Measurements from ENCODE around the gene EXTL1.

The EXTL1 gene

DNA sequence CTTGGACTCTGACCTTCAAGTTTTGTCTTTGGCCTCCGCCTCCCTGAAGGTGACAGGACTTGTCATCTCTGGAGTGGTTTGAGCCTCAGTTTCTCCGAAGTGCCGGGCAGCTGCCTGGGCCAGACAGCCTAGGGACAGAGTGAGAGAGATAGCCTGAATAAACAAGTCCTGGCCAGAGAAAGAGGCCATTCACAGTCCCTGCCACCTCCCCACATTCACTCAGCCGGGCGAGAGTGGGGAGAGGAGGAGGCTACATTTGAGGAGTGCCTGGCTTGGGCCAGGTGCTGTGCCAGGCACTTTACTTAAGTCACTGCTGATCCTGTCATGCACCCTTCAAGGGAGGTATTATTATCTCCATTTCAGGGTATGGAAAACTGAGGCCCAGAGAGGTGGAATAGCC is 3.5 kb downstream of the EXTL1 start:
- DNase-seq (ENCODE audit: low read depth): no peak

DNA sequence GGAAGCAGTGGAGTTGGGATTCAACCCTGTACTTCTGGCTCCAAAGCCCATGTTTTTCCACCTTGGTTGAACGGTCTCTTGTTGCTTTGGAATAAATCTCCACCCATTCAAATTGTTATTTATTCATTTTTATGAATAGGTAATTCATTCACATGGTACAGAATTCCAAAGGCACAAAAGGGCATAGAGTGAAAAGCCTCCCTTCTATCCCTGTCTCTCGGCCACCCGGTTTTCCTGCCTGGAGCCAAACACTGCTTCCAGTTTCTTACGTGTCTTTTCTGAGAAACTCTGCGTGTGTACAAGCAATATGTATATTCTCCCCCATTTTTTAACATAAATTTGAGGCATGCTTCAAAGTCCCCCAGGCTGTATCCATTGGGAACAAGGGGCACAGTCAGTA is 3.9 kb downstream of the EXTL1 start:
- DNase-seq (ENCODE audit: low read depth): no peak

DNA sequence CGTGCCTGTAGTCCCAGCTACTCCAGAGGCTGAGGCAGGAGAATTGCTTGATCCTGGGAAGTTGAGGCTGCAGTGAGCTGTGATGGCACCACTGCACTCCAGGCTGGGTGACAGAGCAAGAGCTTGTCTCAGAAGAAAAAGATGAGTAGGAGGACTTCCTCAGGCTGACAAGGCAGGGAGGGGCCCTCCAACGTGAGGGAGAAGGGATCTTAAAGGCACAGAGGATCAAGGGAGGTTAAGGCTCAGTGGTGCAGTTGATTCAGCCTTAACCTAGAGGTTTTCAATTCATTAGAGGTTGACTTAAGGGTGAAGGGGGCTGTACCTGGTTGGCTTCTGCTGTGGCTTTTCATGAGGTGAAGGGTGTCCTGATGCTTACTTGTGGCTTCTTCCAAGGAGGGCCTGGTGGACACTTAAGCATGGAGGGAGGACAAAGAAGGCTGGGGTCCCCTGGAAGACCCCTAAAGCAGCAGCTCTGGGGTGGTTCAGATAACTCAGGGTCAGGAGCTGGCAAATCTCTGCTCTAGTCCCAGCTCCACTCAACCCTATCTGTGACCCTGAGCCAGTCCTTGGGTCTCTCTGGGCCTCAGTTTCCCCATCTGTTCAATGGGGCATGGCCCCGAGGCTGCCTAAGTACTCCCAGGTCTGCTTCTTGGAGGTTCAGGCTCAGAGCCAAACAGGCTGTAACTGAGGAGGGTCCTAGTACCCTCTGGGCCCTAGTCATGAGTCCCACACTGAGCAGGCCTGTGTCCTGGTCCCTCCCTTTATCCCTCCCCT is 6.3 kb downstream of the EXTL1 start:
- DNase-seq (ENCODE audit: low read depth): peak; percentile 39

DNA sequence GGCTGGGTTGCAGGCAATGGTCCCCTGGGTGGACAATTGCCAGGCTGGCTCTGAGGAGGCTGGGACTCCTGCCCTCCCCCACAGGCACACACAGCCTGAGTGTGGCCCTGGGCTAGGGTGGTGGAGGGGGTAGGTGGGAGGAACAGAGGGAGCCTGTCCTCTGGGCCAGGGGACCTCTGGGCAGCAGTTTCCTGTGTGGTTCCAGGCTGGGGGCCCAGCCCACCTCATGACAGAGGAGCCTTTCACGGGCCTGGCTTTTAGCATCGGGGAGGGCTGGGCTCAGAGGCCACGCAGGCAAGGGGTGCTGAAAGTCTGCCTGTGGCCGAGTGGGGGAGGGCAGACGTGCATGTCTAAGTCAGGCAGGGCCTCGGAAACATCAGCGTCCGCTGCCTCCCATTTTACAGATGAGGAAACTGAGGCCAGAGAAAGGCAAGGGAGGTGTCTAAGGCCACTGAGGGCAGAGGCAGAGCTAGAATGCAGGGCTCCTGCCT is 7.0 kb downstream of the EXTL1 start:
- no peak for DNase-seq (ENCODE audit: low read depth)

DNA sequence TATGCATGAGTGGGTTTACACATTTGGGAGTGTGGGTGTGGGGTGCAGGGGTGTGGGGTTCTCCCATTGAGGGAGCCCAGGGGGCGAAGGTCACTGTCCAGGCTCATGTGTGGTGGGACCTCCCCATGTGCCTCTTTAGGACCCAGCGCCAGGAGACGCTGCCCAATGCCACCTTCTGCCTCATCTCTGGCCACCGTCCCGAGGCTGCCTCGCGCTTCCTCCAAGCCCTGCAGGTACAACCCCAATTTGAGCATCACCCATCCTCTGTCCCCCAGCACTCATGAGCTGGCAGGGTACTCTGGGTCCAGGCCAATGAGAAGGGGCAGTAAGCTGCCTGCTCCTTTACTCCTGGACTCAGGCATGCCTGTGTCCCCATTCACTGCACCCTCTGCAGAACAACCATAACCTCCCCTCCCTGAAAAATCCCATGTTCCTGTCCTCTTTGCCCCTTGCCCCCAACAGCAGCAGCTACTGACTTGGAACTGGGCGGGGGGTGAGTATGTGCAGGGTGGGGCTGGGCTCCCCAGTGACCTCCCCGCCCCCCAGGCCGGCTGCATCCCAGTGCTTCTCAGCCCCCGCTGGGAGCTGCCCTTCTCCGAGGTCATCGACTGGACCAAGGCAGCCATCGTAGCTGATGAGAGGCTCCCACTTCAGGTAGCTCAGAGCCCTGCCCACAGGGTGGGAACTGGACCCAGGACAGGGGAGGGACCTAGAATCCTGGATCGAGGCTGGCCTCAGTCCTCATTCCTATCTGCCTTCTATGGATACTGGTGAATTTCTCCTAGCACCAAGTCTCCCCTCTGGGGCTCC is 7.7 kb downstream of the EXTL1 start:
- DNase-seq (ENCODE audit: low read depth): no peak

DNA sequence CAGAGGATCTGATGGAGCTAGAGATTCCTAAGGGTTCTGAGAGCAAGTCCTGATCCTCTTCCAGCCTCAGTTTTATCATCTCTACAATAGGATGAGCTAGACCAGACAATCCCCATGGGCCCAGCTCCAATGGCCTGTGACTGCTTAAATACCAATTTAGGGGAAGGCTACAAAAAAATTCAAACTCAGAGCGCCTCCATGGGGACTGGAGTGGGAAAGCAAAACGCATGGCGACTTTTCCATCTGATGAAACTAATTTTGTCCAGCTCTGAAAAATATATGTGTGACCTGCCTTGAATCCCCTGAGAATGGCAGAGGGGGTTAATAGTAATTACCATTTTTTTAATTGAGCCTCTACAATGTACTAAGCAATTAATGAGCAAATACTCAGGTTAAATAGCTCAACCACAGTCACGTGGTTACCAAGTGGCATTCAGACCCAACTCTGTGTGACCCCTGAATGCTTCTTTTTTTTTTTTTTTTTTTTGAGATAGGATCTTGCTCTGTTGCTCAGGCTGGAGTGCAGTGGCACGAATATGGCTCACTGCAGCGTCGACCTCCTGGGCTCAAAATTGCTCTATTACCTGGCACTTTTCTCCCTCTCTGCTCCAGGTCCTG is 8.4 kb downstream of the EXTL1 start:
- DNase-seq (ENCODE audit: low read depth): no peak

DNA sequence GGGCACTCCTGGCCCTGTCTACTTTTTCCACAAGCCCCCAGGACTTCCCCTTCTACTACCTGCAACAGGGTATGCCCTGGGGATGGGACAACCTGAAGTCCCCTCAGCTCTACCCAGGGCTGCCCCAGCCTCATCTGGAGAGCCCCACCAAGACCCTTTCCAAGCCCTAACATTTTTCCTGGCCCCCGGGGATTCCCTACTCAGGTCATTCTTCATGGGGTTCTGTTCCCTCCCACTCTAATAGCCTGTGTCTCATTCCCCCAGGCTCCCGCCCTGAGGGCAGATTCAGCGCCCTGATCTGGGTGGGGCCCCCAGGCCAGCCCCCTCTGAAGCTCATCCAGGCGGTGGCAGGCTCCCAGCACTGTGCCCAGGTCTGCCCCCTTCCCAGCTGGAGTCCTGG is 9.6 kb downstream of the EXTL1 start:
- no peak for DNase-seq (ENCODE audit: low read depth)

DNA sequence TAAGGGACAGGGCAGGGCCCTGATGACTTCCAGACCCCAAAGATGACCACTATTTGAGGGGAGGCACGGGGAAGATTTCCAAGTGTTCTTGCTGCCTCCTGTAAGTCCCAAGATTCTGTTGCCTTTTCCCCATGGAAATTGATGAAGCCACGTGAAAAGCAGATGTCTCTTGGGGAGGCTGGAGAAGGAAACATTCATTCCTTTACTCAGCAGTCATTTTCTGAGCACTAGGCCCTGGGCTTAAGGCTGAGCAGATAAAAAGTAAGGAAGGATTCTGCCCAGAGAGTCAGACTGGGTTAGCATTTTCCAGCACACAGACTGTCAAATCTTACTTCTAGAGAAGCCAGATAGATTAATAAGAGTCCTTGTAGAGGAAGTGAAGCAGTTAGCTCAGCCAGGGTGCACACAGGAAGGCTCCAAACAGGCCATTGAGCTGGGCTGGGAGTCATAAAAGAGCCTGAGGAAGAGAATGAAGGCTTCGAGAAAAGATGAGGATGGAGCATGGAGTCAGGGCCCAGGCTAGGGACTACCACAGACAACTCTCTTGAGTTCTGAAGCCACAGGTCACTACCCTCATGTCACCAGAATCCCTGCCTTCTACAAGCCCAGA is 10.1 kb downstream of the EXTL1 start:
- DNase-seq (ENCODE audit: low read depth): peak; percentile 33

DNA sequence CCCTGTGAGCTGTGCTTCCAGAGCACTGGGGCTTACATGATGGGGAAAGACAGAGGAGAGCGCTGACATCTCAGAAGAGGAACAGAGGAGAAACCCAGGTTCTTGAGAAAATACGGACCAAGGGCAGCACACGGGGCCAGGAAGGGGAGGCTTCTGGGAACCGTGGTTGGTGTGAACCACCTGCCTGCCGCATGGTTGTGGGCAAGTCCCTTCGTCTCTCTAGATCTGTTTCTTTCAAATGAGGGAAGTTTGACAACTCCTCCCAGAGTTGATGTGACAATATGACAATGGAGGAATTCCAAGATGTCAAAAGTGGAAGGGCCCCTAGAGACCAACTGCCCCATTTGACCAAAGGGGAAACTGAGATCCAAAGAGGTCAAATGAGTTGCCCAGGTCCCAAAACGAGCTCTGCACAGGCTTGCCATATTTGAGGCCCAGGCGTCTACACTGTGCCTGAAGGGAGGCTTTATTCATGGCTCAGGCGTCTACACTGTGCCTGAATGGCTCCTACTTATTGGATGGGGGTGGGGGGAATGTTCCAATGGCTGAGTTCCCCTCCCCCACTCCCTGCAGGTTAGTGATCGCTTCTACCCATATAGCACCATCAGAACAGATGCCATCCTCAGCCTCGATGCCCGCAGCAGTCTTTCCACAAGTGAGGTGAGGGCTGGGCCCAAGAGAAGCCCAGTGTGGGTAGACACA is 11.2 kb downstream of the EXTL1 start:
- no peak for DNase-seq (ENCODE audit: low read depth)

DNA sequence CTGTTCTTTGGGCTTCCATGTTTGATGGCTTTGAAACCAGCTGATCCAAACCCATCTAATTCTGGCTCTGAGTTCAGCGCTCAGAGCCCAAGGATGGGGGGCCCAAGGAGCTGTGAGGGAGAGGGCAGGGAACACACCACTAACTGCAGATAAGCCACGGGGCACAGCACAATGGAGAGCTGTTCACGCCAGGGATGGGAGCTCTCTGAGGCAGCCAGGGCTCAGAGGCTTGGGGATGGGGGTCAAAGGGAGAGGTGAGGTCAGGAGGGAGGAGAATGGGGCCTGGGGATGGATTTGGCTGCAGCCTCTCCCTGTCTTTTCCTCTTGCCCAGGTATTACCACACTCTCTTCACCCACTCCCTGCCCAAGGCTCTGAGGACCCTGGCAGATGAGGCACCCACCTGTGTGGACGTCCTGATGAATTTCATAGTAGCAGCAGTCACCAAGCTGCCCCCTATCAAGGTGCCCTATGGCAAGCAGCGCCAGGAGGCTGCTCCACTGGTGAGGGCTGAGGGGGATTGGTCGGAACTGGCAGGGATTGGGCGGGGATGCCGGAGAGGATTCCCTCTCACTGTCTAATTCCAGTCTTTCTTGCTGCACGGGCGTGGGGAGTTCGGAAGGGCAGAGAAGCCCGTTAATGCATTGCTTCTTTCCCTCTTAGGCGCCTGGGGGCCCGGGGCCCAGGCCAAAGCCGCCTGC is 13.1 kb downstream of the EXTL1 start:
- peak; percentile 38 for DNase-seq (ENCODE audit: low read depth)

DNA sequence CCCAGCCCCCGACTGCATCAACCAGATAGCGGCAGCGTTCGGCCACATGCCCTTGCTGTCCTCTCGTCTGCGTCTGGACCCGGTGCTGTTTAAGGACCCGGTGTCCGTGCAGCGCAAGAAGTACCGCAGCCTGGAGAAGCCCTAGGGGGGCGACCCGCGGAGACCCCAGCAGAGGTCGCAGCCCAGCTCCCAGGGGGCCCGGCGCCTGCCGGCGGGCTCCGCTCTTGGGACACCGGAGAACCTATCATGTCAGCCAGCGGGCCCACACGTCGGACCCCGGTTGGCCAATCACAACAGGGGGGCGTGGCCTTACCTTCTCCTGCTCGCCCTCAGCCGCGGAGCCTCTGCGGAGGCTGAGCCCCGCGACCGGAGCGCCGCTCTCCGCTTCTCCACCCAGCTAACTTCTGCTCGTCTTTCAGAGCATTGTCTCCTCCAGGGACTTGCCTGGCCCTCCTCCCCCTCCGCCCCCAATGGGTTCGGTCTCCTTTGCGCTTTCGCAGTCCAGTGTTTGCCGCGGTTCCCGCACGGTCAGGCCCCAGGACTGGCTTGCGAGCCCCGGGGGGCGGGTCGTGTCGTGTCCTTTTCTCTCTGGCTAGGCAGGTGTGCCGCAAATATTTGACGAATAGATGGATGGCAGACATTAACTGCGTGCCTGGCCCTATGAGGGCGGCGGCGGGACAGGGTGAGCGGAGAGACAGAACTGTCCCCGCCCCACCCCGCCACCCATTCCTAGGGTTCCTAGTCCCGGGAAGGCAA is 13.8 kb downstream of the EXTL1 start:
- peak; percentile 94 for DNase-seq (ENCODE audit: low read depth)

DNA sequence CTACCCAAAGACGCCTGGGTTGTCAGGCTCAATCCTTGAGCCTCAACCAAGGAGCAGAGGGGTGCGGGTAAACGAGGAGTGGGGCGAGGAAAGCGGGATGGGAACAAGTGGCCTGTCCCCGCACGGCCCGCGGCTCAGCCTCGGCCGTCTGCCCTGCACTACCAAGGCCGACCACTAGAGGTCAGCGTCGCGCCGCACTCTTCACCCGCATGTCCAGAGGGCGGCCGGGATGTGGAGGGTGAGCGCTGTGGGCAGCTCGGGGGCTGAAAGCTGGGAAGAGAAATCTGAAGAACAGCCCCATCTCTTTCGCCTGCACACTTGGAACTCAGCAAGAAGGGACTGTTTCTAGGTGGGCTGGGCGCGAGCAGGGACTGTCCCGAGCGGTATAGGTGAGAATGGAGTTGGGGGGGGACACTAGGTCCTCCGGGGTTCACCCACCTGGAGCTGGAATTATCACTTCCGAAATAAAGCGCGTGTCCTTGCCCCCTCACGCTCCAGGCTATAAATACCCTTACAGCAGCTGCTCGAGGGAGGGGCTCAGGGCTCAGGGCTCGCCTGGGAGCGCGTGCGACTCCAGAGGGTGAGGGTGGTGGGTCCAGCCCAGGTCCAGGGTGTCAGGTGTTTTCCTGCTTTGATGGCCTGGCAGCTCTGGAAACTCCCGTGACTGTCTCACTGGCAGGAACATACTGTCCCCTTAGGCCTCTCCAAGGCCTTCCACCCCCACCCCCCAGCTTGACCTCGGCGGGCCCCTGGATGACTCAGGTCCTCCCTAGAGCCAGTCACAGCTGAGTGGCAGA is 14.6 kb downstream of the EXTL1 start:
- peak; percentile 80 for DNase-seq (ENCODE audit: low read depth)

DNA sequence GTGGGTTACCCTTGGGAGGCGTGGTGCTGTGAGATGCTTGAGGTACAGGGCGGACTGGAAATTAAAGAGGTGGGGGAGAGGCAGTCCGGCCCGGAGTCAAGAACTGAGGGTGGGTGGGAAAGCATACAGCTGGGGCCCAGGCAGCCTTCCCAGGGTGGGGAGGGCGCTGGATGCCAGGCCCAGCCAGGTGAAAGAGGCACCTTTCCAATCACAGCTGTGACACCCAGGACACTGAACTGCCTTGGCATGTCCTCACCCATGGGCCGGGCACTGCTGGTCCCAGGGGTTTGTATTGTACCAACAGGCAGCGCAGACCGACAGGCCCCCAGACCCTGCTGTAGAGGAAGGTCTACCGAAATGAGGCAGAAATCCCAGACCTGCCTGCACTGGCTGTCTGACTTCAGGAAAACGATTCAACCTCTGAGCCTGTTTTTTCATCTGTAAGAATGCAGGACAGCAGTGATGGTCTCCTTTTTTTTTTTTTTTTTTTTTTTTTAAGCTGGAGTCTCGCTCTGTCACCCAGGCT is 15.2 kb downstream of the EXTL1 start:
- DNase-seq (ENCODE audit: low read depth): no peak

DNA sequence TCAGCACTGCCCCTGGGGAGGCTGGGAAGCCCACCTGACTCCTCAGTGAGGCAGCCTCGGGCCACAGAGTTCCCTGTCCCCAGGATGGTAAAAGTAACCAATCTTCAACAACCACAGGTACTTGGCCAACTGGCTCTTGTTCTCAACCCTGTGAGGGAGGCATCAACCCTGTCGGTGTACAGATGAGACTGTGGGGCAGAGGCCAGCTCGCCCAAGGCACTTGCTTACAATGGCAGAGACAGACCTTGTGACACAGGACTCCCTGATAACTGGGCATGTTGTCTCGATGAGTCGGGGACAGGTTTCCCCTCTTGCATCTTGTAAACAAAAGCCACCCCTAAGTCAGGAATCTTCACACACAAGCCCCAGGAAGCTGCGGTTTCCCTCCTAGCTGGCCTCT is 16.3 kb downstream of the EXTL1 start:
- DNase-seq (ENCODE audit: low read depth): no peak

DNA sequence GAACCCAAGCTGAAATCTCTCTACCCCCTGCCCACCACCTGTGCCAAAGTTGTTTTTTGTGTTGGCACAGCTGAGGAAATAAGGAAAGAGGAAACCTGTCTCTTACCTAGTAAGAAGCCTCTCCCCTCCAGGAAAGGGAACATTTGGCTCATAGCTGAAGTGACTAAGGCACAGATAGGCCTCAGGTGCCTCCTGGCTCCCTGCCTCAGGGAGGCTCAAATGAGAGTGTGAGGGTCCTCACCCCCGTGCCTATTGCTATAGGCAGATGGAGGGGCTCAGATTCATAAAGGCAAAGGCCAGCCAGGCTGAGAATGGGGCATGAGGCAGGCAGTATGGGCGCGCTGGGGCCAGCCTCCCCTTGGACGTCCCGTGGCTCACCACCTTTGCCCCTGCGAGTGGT is 16.9 kb downstream of the EXTL1 start:
- DNase-seq (ENCODE audit: low read depth): no peak

DNA sequence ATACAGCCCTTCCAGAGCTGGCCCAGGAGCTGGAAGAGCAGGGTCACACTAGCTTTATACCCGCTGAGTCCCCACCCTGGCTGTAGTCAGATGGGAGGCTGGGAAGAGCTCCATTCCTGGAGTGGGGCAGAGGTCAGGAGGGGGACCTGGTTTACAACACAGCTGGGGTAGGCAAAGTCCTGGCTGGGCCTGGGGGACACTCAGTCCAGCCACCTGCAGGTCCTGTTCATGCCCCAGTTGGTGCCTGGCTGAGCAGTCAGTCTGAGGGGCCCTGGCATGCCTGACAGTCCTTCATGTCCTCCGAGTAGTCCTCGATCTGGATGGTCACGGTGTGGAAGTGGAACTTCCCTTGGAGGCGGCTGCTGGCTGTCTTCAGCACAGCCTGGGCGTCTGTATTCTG is 17.3 kb downstream of the EXTL1 start:
- no peak for DNase-seq (ENCODE audit: low read depth)

DNA sequence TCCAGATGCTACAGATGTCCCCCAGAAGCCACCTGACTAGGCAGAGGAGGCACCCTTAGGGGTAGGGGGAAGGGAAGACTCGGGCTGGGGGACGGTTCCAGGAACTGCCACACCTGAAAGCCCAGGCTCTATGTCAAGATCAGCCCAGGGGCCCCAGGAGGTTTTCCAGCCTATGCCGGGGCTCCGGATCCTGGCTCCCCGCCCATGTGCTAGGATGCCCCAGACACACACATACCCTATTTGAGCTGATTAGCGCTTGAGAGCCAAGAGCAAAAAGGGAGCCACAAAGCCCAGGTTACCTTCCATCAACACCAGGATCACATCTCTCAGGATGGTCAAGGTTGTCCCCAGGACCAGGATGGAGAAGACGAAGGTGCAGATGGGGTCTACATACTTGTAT is 19.8 kb downstream of the EXTL1 start:
- DNase-seq (ENCODE audit: low read depth): no peak

DNA sequence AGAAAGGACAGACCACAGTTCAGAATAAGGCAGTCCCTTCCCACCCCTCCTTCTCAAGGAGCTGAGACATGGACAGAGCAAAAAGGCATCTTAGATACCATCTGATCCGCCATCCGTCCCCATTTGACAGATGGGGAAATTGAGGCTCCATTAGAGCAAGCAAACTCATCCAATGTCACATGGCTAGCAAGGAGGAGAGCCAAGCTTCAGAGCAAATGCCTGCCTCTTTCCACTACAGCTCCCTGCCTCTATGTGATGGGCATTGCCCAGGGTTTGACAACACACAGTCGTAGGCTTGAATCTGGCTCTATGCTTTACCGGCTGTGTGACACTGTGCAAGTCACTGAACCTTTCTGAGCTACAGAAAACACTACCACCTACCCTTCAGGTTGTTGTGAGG is 20.4 kb downstream of the EXTL1 start:
- no peak for DNase-seq (ENCODE audit: low read depth)

DNA sequence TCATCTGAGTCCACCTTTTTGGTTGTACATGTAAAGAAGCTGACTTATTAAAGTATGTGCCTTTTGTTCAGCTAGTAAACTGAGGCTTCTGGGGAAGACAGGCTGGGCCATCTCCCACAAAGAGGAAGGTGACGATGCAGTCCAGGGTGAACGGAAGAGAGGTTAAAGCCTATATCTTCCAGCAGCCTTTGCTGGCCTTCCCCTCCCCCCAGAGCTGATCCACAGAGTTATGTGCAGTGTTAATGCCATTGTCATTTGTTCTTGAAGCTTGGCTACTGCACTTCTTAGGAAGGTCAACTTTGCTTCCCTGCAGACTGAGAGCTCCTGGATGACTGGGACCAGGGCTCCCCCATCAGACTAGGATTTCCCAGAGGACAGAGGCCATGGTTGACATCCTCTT is 22.2 kb downstream of the EXTL1 start:
- DNase-seq (ENCODE audit: low read depth): no peak

All from ELR (cell line).